ENCODE measurements around the gene TMEM259. TPM values are rescaled to one million over a fixed set of nuclear protein-coding genes. Genes with fewer than 3 reads are reported as not detected.

Gene TMEM259
- polyA plus RNA-seq, 1 donor from 2014 or later, result 82.6 TPM

DNA sequence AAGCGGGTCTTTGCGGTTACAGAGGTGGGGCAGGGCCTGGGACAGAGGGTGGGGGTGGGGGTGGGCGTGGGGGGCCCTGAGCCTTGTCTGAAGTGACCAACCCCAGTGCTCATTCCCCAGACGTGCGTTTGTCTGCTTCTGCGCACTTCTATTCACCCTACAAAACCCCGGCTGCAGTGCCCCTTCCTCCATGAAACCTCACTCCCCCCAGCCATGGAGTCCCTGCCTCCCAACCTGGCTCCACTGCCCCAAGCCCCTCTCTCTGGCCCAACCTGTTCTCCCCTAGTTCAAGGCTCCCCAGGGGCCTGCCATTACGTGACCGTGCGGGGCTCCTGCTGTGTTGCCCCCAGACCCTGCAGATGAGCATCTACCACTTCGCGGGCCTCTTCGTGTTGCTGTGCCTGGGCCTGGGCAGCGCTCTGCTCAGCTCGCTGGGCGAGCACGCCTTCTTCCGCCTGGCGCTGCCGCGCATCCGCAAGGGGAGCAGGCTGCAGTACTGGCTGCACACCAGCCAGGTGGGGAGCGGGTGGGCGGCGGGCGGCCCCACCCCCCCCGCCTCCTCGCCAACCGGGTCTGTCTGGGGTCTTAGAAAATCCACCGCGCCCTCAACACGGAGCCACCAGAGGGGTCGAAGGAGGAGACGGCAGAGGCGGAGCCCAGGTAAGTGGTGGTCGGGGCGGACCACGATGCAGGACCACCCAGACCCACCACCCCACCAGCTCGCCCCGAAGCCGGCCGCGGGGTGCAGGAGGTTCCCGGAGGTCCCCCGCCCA is 12.5 kb downstream of the TMEM259 start:
- Mint-ChIP-seq H3K27me3 (no peaks in the 10 kb centered on the region), H3K4me1 (peaks cover 0 to 2% (median 0%) of the 10 kb centered on the region in 3 donors), H3K36me3 (no peaks in the 10 kb centered on the region), H3K4me3 (peak overlapping the region in 1 of 4 donors; percentile 8), H3K27ac (peak overlapping the region in 2 of 3 donors; percentile 39 to 74), H3K9me3 (no peaks in the 10 kb centered on the region)

DNA sequence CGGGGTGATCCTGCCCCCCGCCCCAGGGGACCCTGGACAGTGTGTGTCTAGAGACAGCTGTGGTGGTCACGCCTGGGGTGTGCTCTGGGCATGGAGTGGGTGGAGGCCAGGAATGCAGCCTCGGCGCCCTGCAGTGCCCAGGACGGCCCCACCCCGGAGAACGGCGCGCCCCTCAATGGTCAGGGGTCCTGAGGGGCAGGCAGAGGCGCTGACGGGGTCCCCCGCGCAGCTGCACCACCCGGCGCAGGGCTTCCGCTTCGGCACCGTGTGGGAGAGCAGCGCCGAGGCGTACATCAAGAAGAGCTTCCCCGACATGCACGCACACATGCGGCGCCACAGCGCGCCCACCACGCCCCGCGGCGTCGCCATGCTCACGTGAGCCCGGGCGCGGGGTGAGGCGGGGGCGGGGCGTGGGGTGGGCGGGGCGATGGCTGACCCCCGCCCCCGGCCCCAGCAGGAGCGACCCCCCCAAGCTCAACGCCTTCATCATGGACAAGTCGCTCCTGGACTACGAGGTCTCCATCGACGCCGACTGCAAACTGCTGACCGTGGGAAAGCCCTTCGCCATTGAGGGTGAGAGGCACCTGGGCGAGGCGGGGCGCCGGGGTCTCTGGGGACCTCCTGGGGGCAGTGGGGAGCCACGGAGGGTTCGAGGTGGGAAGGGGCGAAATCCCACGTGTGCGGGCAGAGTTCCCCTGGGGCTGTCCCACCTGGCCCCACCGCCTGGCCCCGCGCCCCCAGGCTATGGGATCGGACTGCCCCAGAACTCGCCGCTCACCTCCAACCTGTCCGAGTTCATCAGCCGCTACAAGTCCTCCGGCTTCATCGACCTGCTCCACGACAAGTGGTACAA is 13.3 kb downstream of the TMEM259 start:
- peaks cover 0 to 2% (median 0%) of the 10 kb centered on the region in 3 donors for H3K4me1 Mint-ChIP-seq

DNA sequence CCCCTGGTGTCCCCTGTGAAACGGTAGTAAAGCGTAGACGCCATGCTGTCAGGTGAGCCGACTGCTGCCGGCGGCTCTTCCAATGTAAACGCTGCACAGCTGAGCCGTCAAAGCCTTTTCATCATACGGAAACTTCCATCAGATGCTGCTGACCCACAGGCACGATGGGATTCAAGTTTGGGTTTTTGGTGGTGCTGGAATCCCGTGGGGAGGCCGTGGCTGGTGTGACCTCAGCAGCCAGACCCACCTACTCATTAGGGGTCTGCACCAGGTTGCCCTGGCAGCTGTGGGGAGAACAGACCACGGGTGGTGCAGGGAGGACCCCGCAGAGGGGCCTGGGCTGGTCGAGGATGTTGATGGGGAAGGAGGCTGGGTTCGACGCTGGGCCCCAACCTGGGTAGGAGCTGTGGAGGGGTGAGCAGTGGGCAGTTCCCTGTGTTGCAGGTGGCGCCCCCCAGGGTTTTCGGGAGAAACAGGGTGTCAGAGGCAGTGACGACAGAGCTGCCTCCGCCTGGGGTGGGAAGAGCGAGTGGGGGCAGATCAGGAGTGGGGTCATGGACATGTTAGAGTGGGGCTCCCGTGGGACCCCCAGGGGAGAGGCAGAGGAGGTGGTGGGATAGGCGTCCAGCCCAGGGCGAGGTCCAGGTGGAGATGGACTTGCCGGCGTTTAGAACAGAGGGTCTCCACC is 14.1 kb downstream of the TMEM259 start:
- Mint-ChIP-seq H3K36me3 (no peaks in the 10 kb centered on the region), H3K4me1 (peaks cover 0 to 3% (median 0%) of the 10 kb centered on the region in 3 donors), H3K27ac (peak overlapping the region in 1 of 3 donors; percentile 60), H3K9me3 (no peaks in the 10 kb centered on the region), H3K4me3 (no peak overlapping the region), H3K27me3 (peaks cover 1% of the 10 kb centered on the region)

More for the DNA sequence above, 13.3 kb downstream of the TMEM259 start:
- Mint-ChIP-seq H3K27ac (peak overlapping the region in 2 of 3 donors; percentile 39 to 74), H3K9me3 (no peaks in the 10 kb centered on the region), H3K36me3 (no peaks in the 10 kb centered on the region), H3K4me3 (no peak overlapping the region), H3K27me3 (no peaks in the 10 kb centered on the region)

GRCh38 chr19:1004803-1005664 is 15.9 kb downstream of the TMEM259 start:
- H3K36me3 Mint-ChIP-seq, result no peaks in the 10 kb centered on the region
- no peak overlapping the region for H3K4me3 Mint-ChIP-seq
- peaks cover 0 to 5% (median 0%) of the 10 kb centered on the region in 3 donors for H3K4me1 Mint-ChIP-seq
- H3K27ac Mint-ChIP-seq, result peak overlapping the region in 1 of 3 donors; percentile 16
- H3K9me3 Mint-ChIP-seq, result no peaks in the 10 kb centered on the region
- peaks cover 6% of the 10 kb centered on the region for H3K27me3 Mint-ChIP-seq

GRCh38 chr19:1004204-1004802 is 16.6 kb downstream of the TMEM259 start:
- H3K27me3 Mint-ChIP-seq, result peaks cover 7% of the 10 kb centered on the region
- H3K4me3 Mint-ChIP-seq, result no peak overlapping the region
- H3K9me3 Mint-ChIP-seq, result no peaks in the 10 kb centered on the region
- H3K27ac Mint-ChIP-seq, result peak overlapping the region in 1 of 3 donors; percentile 53
- no peaks in the 10 kb centered on the region for H3K36me3 Mint-ChIP-seq
- peaks cover 0 to 5% (median 0%) of the 10 kb centered on the region in 3 donors for H3K4me1 Mint-ChIP-seq

DNA sequence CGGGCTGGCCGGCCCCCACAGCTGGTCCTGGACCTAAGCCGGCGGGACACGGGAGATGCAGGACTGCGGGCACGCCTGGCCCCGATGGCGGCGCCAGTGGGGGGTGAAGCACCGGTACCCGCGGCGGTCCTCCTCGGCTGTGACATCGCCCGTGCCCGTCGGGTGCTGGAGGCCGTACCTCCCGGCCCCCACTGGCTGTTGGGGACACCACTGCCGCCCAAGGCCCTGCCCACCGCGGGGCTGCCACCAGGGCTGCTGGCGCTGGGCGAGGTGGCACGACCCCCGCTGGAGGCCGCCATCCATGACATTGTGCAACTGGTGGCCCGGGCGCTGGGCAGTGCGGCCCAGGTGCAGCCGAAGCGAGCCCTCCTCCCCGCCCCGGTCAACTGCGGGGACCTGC is 17.6 kb downstream of the TMEM259 start:
- Mint-ChIP-seq H3K27ac (no peak overlapping the region), H3K9me3 (no peaks in the 10 kb centered on the region), H3K27me3 (peaks cover 15% of the 10 kb centered on the region), H3K4me1 (peaks cover 0 to 5% (median 0%) of the 10 kb centered on the region in 3 donors), H3K4me3 (no peak overlapping the region), H3K36me3 (no peaks in the 10 kb centered on the region)

GRCh38 chr19:1002600-1002999 is 18.3 kb downstream of the TMEM259 start:
- peaks cover 0 to 5% (median 0%) of the 10 kb centered on the region in 3 donors for H3K4me1 Mint-ChIP-seq
- peak overlapping the region in 1 of 3 donors; percentile 45 for H3K27ac Mint-ChIP-seq
- H3K9me3 Mint-ChIP-seq, result no peaks in the 10 kb centered on the region
- peaks cover 22% of the 10 kb centered on the region for H3K27me3 Mint-ChIP-seq
- no peaks in the 10 kb centered on the region for H3K36me3 Mint-ChIP-seq
- H3K4me3 Mint-ChIP-seq, result no peak overlapping the region

DNA sequence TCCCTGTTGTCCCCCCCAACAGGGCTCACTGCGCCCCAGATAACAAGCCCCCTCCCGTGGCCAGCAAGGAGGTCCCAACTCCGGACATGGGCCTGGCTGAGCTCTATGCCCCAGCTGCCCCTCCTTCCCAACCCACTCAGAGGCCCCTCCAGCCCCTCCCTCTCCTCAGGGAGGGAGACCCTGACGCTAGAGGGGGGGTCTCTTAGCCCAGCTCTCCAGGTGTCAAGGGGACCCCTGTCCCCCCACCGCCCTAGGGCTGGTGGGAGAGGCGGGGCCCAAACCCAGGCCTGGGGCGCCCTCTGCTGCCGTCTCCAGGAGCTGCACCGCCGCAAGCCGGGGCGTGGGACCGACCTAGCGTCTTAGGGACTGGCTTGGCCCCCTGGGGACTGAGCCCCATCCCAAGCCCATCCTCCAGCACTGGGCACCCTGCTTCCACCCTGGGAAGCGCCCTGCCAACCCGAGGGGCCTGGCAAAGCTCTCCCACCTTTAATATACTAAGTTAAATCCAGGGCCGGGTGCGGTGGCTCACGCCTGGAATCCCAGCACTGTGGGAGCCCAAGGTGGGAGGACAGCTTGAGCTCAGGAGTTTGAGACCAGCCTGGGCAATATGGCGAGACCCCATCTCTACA is 19.3 kb downstream of the TMEM259 start:
- H3K9me3 Mint-ChIP-seq, result no peaks in the 10 kb centered on the region
- H3K27me3 Mint-ChIP-seq, result peaks cover 32% of the 10 kb centered on the region
- peaks cover 0 to 6% (median 3%) of the 10 kb centered on the region in 3 donors for H3K4me1 Mint-ChIP-seq
- H3K27ac Mint-ChIP-seq, result peak overlapping the region in 1 of 3 donors; percentile 45
- H3K4me3 Mint-ChIP-seq, result peak overlapping the region in 2 of 4 donors; percentile 35 to 81
- H3K36me3 Mint-ChIP-seq, result no peaks in the 10 kb centered on the region

- Mint-ChIP-seq H3K9me3 (no peaks in the 10 kb centered on the region), H3K27me3 (peaks cover 35% of the 10 kb centered on the region), H3K36me3 (no peaks in the 10 kb centered on the region), H3K27ac (no peak overlapping the region), H3K4me3 (peak overlapping the region; percentile 8 to 81 (median 44)), H3K4me1 (peaks cover 0 to 11% (median 7%) of the 10 kb centered on the region in 3 donors)
Observed at GRCh38 chr19:1000591-1001537, 20.1 kb downstream of the TMEM259 start.

GRCh38 chr19:1000095-1000494 is 20.8 kb downstream of the TMEM259 start, which contains the start of gene GRIN3B:
GRIN3B (plus strand) TSS chr19:1000419; CDS start chr19:1000438, 19 bp downstream.
- Mint-ChIP-seq H3K4me1 (peaks cover 0 to 10% (median 7%) of the 10 kb centered on the region in 3 donors), H3K9me3 (no peaks in the 10 kb centered on the region), H3K27ac (peak within 1 kb of the TSS in 1 of 3 donors; percentile 55), H3K27me3 (peaks cover 35% of the 10 kb centered on the region), H3K4me3 (peak within 1 kb of the TSS; percentile 8 to 81 (median 44)), H3K36me3 (no peaks in the 10 kb centered on the region)

DNA sequence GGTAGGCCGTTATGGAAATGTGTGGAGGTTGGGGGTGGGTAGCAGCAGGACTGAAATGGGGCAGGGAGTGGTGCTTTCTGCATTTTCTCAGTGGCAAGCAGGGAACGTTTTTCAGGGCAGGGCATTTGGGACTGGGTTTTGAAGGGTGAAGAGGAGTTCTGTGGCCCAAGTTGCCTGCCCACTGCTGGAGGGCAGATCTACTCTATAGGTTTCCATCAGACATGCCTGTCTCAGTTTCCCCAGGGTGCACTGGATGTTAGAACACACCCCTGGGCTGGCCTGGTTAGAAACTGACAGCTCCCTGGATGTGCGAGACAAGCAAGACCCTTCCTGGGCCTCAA is 21.6 kb downstream of the TMEM259 start:
- Mint-ChIP-seq H3K9me3 (no peaks in the 10 kb centered on the region), H3K4me1 (peaks cover 0 to 9% (median 7%) of the 10 kb centered on the region in 3 donors), H3K27me3 (peaks cover 35% of the 10 kb centered on the region), H3K36me3 (no peaks in the 10 kb centered on the region), H3K27ac (peak overlapping the region in 1 of 3 donors; percentile 55), H3K4me3 (peak overlapping the region in 2 of 4 donors; percentile 10 to 36)

DNA sequence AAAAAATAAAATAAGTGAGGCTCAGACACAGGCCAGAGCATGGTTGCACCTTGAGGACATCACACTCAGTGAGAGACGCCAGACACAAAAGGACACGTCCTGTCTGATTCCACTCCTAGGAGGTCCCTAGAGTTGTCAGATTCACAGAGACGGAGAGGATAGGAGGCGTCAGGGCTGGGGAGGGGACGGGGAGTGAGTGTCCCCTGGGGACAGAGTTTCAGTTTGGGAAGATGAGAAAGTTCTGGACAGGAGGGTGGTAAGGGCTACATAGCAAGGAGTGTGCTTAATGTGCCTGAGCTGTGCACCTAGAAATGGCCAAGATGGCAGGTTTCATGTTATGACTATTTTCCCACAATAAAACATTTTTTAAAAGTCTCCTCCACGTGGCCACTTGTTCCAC is 22.9 kb downstream of the TMEM259 start:
- Mint-ChIP-seq H3K36me3 (no peaks in the 10 kb centered on the region), H3K9me3 (no peaks in the 10 kb centered on the region), H3K27ac (peak overlapping the region in 2 of 3 donors; percentile 45 to 63), H3K27me3 (peaks cover 35% of the 10 kb centered on the region), H3K4me1 (peaks cover 0 to 9% (median 7%) of the 10 kb centered on the region in 3 donors), H3K4me3 (peak overlapping the region in 2 of 4 donors; percentile 43 to 49)

All from IgD-negative memory B cell (primary cell).